ENCODE data around the gene CEP85L. TPM values are rescaled to one million over a fixed set of nuclear protein-coding genes. Genes with fewer than 3 reads are reported as not detected.

The CEP85L gene
- total and polyA plus RNA-seq, 2 of the 4 experiments (the other 2 are of a cell fraction), result 2.3 to 25.6 TPM

DNA sequence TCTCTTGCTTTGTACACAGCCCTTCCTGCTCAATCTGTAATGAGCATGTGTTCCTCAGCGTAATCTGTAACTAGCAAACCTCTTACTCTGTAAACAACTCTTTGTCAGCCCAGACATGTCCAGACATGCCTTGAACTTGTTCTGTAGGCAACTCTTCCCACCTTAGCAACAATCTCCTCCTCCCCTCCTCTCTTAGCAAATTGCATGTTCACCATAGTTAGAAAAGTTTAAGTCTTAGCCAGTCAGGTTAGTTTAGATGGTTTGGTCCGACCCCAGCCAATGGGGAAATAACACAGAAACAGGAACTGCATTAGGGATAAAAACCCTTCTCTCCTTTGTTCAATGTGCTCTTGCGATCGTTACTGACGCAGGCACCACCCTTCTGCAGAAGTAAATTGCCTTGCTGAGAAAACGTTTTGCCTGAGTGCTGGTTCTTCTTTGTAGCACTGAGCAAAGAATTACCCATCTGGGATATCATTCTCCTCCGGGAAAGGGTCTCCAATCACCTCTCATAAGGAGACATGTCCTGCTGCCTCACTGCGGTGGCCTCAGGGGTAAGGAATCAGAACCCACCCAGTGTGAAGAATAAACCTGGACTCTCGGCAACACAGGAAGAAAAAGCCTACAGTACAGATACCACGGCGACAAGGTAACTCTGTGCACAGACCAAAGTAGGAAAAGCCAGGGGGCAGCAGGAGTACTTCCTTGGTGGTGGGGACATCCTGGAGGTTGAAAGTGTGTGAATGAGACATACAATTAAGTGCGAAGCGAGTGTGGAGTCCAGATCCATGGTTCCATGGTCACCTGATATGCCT lies 77.1 kb downstream of the CEP85L start:
- intact Hi-C loops (cut with micrococcal nuclease), result no loop called here
- TF ChIP-seq BHLHE40 (IDR thresholded peaks at IDR 0.05; ENCODE audit: low read depth, low read length), result no peak
- TF ChIP-seq MAFK (IDR thresholded peaks at IDR 0.05; ENCODE audit: low read depth, low read length), result no peak
- no peak for TF ChIP-seq RCOR1 (IDR thresholded peaks at IDR 0.05; ENCODE audit: insufficient replicate concordance, low read length)
- TF ChIP-seq NFE2L2 (IDR thresholded peaks at IDR 0.05; ENCODE audit: low read depth, low read length), result no peak
- no peak for TF ChIP-seq SMC3 (IDR thresholded peaks at IDR 0.05; ENCODE audit: low read depth, low read length)
- no peak for TF ChIP-seq CHD1 (IDR thresholded peaks at IDR 0.05; ENCODE audit: low read depth, low read length)
- no peak for TF ChIP-seq FOS (IDR thresholded peaks at IDR 0.05; ENCODE audit: low read depth, low read length)
- TF ChIP-seq, protein P1, sequence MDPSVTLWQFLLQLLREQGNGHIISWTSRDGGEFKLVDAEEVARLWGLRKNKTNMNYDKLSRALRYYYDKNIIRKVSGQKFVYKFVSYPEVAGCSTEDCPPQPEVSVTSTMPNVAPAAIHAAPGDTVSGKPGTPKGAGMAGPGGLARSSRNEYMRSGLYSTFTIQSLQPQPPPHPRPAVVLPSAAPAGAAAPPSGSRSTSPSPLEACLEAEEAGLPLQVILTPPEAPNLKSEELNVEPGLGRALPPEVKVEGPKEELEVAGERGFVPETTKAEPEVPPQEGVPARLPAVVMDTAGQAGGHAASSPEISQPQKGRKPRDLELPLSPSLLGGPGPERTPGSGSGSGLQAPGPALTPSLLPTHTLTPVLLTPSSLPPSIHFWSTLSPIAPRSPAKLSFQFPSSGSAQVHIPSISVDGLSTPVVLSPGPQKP (IDR thresholded peaks at IDR 0.05; ENCODE audit: borderline replicate concordance, low read depth, low read length), result no peak
- no peak for TF ChIP-seq CEBPB (IDR thresholded peaks at IDR 0.05; ENCODE audit: low read depth, low read length)
- TF ChIP-seq, protein P2, sequence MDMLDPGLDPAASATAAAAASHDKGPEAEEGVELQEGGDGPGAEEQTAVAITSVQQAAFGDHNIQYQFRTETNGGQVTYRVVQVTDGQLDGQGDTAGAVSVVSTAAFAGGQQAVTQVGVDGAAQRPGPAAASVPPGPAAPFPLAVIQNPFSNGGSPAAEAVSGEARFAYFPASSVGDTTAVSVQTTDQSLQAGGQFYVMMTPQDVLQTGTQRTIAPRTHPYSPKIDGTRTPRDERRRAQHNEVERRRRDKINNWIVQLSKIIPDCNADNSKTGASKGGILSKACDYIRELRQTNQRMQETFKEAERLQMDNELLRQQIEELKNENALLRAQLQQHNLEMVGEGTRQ (IDR thresholded peaks at IDR 0.05; ENCODE audit: low read depth, low read length), result no peak
- no peak for TF ChIP-seq RAD21 (IDR thresholded peaks at IDR 0.05; ENCODE audit: low read length)
- Histone ChIP-seq H3K79me1 (ENCODE audit: low read depth in 1 of 2, low read length in 2 of 2) (peaks cover 23 to 30% of the 10 kb centered on the region in 2 experiments), H3K4me3 (ENCODE audit: insufficient read depth, low read depth, low read length) (no peak overlapping the region), H2BK15ac (ENCODE audit: low read depth, low read length) (no peak overlapping the region), H3K9me3 (ENCODE audit: control insufficient read depth, insufficient read depth, low read length) (peaks cover 16% of the 10 kb centered on the region), H3K9me1 (ENCODE audit: insufficient read depth, low read length) (no peaks in the 10 kb centered on the region), H2AK9ac (replicated peaks; ENCODE audit: low read depth, low read length, poor library complexity) (peak overlapping the region; percentile 82), H3K27ac (ENCODE audit: insufficient read depth, low read length) (peak overlapping the region; percentile 59; the same call in 1 of the 2 replicates), H2BK20ac (ENCODE audit: low read depth, low read length) (peak overlapping the region; percentile 66), H3K18ac (ENCODE audit: low read depth, low read length) (peak overlapping the region; percentile 76), H4K8ac (ENCODE audit: low read depth in 2 of 2, low read length in 2 of 2) (peak overlapping the region; percentile 46 to 56; a peak in 2 of 4 replicates), H3K14ac (replicated peaks; ENCODE audit: low read depth, low read length) (0 out of 2 replicates have a peak overlapping the region, but pooled peaks have one; percentile 71), H4K20me1 (ENCODE audit: insufficient read depth, low read length) (no peaks in the 10 kb centered on the region), H3K4me1 (ENCODE audit: control insufficient read depth, insufficient read depth, low read length) (no peaks in the 10 kb centered on the region), H2AK5ac (ENCODE audit: low read depth, low read length) (no peak overlapping the region), H3K9ac (ENCODE audit: low read depth, low read length) (no peak overlapping the region), H3K27me3 (ENCODE audit: control insufficient read depth, insufficient read depth, low read length) (no peaks in the 10 kb centered on the region), H2AFZ (replicated peaks; ENCODE audit: low read length, poor library complexity) (no peak overlapping the region), H3K36me3 (ENCODE audit: control insufficient read depth, insufficient read depth, low read length) (peaks cover 10% of the 10 kb centered on the region), H4K5ac (ENCODE audit: low read depth, low read length) (peak overlapping the region; percentile 84), H3K56ac (ENCODE audit: extremely low read depth, insufficient read depth, low read length) (0 out of 2 replicates have a peak overlapping the region, but pooled peaks have one; percentile 1), H2BK5ac (ENCODE audit: low read depth, low read length, poor library complexity, severe bottlenecking) (peak overlapping the region; percentile 93), H4K91ac (ENCODE audit: insufficient read depth, low read depth, low read length) (peak overlapping the region; percentile 45; the same call in 1 of the 2 replicates), H2BK120ac (ENCODE audit: low read depth, low read length) (peak overlapping the region; percentile 58), H3K4me2 (ENCODE audit: low read depth, low read length) (no peak overlapping the region), H3K4ac (ENCODE audit: low read depth, low read length) (peak overlapping the region; percentile 50), H3K23ac (ENCODE audit: low read depth, low read length) (no peak overlapping the region)
- dilution Hi-C loops (cut with HindIII; ENCODE audit: low sequenced_read_pairs, unreplicated experiment), result no loop called here
- WGBS, 2 experiments (ENCODE audit: extremely low coverage in 2 of 2, insufficient read length in 1 of 2), result 100% methylated on average over 4 of the region's 13 CpGs; no CpG with 5 or more reads in 1 of the 2 experiments
- DNase-seq, result peak; percentile 39
- no peak for ATAC-seq (ENCODE audit: low read depth)
- POLR2A ChIA-PET (ENCODE audit: unreplicated experiment), result no interaction called here
- CTCF ChIA-PET, result no interaction called here
- in situ Hi-C loops (cut with MboI; ENCODE audit: low sequenced_read_pairs), result no loop called here
- BruUV-seq (replicated peaks), result no TSS peak
